NCI-H187 treated with DMSO at 0.1 percent for 48 hours (cell line): ENCODE data around the gene TOM1L2.

ENCODE experiments used
- DNase-seq: peaks from one replicate; lab custom pipeline; 2025; lab: John Stamatoyannopoulos, UW

The TOM1L2 gene

DNA sequence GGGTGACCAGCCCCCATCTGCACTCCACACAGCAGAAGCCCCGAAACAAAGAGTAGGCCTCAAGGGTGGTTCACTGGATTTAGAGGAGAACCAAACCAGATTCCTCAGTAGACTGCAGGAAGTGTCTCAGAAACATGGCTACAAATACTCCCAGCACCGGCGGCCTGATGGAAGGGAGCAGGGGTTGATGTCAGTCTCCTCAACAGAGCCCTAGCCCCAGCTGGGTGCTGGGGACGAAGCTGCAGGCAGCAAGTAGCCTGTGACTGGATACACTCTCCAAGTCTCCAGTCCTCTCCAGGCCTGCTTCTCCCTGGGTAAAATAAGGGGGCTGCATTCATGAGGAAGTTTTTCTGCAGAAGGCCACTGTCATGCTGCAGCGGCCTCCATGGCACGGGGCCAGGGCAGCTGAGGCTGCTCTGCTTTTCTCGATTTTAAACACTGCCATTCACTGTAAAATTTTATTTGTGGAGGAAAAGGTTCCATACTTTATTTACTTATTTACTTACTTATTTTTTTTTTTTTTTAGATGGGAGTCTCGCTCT lies 98.7 kb downstream of the TOM1L2 start:
- no peak for DNase-seq

DNA sequence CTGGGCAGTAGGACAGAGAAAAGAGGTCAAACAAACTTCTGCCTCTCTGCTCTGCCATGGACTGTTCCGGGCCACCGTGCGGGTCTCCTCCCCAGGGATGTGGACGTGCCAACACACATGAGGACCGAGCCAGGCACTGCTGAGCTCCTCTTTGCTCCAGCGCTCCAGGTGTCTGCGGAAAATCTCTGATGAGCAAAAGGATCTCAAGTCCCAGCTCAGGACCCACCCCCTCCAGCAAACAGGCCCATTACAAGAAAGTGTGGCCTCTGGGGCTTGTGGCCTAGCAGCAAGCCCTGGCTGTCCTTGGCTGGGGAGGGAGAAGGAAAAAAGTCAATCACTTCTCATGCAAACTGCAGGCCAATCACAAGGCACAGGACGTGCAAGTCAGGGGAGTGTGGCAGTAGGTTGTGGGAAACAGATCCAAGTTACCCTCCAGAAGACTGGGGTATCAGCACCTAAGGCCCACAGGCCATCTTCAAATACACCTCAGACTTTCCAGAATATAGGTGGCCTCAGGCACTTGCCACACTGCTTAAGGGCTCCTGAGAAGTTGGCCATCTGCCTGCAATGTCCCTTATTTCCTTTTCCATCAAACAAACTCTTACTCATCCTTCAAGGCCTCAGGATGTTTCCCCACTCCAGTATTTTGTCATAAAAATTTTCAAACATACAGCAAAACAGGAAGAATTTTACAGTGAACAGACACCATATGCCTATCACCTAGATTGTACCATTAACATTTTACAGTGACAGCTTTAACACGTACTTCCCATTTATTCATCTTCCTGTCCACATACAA lies 99.5 kb downstream of the TOM1L2 start:
- DNase-seq: no peak

DNA sequence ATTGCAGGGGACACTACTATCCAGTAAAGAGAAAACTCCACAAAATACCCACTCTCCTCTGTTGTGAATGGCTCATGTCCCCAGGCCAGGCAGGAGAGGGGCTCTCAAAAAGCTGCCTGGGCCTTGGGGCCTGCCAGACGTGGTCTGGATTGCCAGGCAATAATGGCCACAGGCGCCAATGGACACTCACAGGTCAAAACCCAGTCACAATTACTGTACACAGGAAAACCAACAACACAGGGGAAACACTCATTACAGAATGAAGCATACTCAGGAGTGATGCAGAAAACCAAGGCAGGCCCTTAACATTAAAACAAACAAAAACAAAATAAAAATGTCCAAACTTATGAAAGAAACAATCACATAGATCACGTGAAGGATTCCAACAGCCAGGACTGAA lies 100.3 kb downstream of the TOM1L2 start:
- no peak for DNase-seq

DNA sequence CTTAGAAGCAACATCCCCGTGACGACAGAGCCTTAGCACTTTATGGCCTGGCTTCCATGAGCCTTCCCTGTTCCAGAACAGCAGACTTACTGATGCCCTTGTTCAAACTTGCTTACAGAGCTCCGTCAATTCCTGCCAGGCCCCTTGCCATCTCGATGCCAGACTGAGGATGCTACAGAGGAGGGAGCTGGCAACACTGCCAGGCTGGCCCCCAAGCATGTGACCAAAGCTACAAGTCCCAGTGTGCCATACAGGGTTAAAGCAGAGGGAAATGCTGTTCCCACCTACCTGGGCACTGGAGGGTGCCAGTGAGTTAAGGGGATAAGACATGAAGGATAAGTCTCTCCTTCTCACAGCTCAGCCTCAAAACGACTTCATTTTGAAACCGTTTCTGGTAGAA lies 102.0 kb downstream of the TOM1L2 start:
- no peak for DNase-seq

DNA sequence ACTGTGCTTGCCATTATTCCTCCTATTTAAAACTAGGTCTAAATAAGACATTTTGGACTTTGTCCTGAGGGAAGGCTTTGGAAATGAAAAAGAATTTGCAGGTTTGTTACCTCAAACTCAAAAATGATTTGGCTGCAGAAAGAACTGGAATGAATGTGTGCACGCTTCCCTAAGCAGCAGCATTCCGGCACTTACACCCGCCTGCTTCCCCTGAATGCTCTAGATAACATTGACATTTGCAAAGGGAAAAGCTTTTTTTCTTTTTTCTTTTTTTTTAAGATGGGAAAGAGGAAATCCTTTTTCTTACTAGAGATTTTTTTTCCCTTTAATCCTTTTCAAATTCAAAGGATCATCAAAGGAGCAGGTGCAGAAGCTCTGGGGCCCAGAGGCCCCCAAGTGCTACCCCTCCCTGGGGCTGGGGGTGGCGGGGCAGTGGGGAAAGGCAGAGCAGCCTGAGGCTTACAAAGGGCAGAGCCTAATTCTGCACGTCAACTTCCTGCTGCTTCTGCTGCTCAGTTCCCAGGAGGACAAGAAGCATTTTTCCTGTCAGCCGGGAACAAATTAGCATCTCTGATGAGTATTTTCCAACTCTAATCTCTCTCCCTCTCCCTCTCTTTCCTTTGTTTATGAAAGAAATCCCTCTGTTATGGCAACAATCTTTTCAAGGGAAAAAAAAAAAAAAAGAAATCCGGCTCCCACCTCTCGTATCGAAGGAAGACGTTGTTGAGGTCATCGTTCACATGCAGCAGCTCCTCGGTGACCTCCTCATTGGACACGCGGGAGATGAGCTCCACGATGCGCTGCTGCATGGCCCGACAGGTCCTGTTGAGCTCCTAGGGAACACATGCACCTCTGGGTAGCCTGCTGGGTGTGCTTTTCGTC lies 103.3 kb downstream of the TOM1L2 start:
- no peak for DNase-seq

DNA sequence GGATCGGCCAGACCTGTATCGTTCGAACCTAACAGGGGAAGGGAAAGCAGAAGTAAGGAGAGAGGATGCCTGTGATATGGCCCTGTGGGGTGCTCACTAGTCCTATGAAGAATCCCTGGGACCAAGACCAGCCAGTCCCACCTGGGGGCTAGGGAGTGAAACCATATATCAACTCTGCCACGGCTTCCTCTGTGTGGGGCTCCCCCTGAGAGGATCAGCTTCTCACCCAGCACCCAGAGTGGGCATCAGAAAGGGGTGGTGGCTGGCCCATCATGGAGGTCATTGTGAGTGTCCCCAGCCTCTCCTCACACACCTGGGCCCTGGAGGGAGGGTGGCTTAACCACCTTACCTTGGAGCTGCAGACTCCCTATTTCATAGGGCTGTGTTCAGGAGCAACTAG lies 105.3 kb downstream of the TOM1L2 start:
- DNase-seq: no peak

DNA sequence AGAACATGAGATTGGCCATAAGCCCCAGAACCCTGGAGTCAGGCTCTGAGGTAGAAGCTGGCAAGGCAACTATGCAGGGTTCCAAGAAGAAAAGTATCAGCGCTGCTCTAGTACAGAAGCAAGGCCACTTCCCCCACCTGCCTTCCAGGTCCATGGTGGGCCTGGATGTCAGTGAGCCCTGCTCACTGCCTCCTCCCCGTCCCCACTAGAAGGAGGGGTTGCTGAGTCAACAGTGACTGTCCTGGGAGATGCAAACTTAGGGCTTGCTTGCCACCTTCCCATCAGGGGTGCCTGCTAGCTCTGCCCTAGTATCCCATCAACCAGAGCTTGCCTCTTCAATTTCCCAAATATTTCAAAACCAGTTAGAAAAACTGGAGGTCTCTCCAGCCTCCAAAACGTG lies 105.8 kb downstream of the TOM1L2 start:
- no peak for DNase-seq

DNA sequence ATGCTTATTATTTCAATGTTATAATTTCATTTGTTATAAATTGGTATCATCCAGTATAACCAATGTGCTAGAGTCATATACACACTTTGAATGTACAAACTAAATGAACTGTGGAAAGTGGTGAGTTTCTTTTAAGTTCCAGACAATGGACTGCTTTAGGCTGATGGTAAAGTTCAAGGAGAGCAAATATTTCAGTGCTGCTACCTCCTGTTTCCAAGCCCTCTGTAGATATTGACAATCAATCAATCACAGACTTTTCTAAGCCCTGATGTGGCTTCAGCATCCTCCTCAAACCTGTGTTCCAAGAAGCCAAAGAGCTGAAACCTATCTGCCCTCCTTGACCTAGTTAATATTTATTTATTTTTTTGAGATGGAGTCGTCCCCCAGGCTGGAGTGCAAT lies 107.2 kb downstream of the TOM1L2 start:
- DNase-seq: no peak

DNA sequence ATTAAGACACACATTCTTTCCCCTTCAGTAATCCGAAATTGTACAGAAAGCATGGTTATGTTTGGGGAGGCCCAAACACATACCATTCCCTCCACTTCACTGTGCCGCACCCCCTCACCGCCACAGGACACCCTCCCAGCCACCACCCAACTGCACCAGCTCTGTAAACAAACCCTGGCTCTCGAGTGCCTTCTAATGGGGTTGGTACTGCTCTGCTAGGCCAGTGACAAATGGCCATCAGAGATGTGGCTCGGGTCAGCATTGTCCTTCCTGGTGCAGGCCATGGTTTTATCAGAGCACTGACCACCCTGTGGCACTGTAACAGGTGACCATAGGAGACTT lies 111.5 kb downstream of the TOM1L2 start:
- DNase-seq: no peak

DNA sequence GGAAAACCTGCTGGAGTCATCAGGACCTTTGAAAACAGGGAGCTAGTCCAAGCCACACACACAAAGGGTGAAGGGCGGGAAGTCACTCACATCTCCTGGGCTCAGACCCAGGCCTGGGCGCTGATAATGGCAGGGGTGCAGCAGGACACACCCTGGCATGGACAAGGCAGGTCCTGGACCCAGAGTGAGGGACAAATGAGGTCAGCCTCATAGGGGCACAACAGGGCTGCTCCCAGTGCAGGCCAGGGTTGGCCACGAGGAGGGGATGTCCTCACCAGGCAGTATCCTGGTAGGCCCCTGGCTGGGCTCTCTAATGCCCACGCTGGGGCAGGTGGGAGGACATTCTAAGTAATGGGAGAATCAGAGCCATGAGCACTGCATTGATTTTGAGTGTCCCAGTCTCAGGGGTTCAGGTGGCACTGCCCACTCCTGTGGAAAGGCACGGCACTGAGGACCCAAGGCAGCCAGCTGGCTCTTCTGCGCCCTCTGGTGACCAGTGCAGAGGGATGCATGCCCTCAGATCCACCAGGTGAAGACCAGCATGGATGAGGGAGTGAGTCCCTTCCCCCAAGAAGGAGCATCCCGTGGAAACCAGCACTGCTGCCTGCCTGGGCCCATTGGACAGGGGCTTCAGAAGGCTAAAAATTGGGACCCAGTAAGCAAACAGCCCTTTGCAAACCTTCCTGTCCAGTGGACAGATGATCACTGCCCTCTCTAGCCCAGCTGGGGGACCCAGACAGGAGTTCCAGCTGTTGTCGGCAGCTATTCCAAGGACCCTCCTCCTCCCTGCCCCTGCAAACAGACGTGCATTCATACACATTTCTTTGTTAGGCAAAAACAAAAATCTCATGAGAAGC lies 112.1 kb downstream of the TOM1L2 start:
- peak; percentile 10 for DNase-seq

DNA sequence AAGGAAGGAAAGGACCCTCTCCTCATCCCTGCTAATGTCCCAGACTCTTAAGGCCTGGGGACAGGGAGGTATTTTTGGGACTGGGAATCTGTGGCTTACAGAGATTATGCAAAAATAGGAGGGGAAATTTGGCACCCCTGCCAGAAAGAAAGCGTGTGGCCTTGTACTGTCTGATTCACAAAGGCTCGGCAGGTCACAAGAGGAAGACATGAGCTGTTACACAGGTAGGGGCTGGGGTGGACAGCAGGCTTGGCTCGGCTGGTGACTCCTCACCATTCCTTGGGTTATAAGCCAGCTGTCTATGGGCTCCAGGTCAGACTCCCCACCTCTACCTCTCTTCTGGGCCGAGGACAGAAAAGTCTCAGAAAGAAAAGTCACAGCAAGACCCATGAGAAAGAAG lies 114.7 kb downstream of the TOM1L2 start:
- DNase-seq: no peak

DNA sequence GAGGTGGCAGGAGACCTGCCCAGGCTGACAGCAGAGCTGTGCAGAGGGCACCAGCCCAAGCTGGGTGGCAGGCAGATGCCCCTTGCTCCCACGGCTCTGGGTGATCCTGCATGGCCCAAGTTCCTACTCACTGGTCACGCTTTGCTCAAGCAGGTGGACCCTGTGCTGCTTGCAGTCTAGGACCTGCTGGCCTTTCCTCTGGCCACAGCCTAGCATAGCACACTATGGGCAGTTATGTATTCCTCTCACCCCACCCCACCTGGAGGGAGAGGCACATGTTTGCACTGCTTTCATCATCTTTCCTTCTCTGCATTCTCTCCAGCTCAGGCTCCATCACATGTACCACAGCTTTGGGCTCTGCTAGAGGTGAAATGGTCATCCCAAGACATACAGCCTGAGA lies 115.8 kb downstream of the TOM1L2 start:
- DNase-seq: no peak

DNA sequence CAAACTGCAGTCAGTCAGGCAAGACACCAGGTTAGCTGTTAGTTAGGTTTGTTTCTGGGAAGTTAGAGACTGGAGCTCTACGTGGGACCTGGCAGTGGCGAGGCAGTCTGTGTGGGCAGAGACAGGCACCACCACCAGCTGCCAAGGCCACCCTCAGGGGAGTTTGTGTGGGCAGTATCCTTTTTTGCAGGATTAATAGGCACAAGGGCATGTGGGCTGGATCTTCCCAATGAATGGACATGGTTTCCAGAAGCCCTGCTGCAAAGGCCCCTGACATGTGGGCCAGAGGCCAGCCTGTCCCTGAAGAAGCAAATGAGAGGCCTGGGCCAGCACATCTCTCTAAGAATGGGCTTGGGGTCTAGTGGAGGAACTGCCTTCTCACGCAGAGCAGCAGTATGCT lies 116.2 kb downstream of the TOM1L2 start:
- no peak for DNase-seq

DNA sequence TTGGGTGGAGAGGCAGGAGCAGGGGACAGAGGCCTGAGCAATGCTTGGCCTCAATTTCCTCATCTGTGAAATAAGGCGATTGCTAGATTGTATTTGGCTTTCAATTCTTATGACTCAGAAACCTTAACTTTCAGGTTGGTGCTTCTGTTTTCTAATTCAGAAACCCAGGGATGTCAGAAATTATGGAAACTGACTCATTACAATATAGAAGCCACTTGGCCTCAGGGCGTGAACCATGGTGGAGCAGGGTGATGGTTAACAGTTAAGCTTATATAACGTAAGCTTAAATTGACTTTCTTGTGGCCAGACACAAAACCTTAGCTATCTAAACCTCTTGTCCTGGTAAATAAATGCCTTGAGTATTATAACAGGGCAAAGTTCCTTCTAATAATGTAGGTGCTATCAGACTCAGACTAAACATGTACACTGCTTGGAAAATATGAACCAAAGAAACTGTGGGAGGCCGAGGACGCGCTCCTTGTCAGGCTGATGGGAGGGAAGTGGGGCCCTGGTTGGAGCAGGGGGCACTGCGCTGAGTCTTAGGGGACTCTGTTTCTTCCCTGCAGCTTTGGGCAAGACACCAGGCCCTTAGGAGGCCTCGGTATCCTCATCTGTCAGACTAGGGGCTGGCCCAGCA lies 118.3 kb downstream of the TOM1L2 start:
- no peak for DNase-seq

DNA sequence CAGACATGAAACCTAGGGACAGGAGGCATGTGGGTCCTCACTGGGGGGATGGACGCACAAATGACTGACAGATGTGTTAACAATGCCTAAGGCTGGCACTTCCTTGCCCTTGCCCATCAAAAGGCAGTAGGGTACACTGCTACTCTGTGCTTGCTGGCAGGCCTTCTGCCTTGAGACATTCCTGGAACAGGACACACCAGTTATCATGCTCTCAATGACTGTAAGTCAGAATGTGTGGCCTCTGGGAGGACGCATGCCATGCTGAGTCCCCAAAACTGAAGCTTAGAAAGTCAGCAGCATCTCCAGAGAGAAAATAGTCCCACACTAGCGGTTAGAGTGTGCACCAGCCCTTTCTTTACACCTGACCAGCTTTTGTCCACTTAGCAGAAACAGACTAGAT lies 119.3 kb downstream of the TOM1L2 start:
- DNase-seq: no peak

DNA sequence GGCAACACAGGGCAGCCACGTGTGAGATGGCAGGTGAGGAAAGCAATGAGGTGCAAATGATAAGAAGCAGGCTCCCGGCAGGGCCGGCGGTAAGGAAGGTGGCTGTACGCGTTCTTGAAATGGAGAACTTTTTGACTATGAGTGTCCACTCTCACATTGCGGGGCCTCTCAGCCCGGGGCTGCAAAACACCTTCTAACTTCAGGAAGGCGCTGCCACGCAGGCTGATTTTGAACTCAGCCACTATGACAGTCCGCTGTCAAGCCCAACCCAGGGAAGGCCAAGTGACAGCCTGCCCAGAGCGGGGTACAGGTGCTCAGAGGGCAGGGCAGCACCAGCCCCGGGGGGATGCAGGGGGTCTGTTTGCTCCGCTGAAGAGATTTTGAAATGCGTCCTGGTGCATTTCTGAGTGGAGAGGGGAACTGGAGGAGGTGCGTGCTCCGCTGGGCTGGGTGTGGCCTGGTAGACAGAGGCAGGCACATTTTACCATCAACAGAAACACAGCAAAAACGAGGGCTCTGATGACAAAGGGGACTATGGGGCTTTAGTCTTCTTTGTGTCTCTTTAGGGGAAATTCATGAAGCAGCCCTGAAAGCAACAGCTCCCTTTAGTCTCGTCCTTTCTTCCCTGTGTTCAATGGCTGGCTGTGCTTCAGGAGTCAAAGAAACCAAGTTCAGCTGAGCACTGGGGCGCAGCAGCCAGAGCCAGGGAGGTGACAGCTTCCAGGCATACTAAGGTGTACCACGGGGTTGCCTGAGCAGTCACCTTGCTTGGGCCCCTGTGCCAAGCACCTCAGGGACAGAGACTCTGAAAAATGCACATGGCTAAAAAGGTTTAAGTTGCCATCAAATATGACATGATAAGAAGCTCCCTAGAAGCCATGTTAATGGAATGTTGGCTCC lies 120.8 kb downstream of the TOM1L2 start:
- no peak for DNase-seq

DNA sequence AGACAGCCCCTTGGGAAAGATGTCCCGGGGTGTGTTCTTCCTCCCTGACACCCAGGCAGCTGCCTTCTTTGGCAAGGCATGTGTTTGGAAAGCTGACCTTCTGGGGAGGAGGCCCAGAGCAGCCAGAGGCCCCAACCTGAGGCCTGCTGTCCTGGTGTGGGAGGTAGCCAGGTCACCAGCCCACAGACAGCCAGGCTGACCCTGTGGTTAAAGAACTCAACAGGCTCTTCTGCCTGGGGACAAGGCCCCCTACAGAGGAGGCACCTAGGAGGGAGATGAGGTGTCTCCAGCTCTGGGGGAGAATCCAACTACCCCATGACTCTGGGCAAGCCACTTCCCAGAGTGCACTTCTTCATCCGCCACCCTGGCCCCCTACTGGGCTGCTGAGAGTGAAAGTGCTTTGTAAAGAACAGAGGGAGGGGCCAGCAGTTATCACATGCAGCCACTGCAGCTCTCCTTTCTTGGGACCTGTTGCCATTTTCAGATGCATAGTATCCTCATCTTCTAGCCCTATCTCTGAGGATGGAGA lies 122.3 kb downstream of the TOM1L2 start:
- DNase-seq: no peak

DNA sequence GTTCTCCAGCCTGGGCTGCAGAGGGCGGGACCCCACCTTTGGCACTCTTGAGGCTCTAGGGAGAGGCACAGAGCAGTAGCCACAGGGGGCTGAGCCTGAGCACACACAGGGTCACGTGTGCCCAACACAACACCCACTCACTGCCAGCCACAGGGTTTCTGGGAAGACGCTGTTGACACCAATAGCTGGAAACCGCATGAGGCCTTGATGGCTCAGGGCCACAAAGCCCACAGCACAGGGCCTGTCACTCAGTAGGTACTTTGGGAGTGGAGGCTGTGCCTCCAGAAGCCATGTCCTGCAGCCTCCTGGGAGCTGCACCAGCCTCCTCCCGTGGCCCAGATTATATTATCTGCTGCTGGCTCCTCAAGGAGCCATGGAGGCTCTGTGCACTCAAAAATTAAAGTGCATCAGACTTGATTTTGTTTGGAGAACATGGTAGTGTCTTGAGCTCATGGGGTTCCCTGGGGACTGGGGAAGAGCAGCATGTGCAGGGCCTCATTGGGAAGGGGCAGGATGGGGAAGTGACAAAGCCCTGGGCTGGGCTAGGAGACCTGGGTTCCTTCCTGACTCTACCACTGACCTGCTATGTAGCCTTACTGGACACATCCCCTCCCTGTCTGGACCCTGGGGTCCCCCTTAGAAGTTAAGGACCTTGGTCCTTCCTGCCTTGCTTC lies 122.9 kb downstream of the TOM1L2 start:
- DNase-seq: peak; percentile 12

DNA sequence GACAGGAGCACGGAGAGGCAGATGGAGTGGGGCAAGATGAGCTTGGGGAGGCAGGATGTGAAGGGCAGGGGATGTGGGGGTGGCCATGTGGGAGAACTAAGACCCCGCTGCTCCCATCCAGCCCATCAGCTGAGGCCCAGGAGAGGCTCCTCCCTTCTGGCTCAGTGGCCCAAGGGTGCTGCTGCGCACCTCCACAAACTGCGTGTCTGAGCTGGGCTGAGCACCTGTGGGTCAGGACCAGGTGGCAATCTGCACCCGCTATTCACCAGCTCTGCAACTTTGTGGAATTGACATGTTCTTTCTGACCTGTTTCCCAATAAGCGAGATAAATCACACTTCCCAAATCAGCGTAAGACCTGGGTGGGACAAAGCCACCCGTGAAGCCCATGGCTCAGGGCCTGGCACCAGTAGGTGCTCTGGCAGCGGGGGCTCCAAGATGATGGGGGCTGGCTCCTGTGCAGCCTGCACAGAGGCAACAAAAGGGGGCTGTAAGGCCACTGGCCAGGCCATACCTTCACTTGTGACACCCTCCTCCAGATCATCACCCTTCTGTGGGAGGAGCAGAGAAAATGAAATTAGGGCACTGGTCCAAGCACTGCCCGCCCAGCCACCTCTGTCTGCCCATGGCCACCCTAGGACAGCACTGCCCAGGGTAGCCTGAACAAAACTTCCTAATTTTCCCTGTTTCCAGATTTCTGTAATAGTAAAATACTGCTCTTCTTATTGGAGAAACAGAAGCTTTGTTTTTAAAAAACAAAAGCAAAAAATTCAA lies 123.7 kb downstream of the TOM1L2 start:
- no peak for DNase-seq
